H1 (cell line): Measurements from ENCODE around the gene MSANTD2.

Experiments
- CHD1 ChIP-seq: IDR thresholded peaks from 2 replicates; pipeline ENCODE4 v1.6.1; 2012; ENCODE audit warnings: low read depth, low read length, improper control_type of control experiment
- CTCF ChIP-seq, 3 experiments: IDR thresholded peaks; 1 replicate in 2 of 3; 2 replicates in 1 of 3; pipeline versions ENCODE4 v1.5.1 to v1.6.1; 2011; ENCODE audit warnings: low read length in 3 of 3, mild to moderate bottlenecking in 3 of 3, inconsistent platforms in 2 of 3, low read depth in 1 of 3, moderate library complexity in 1 of 3; ENCODE audit not compliant: insufficient read depth in 1 of 3; ENCODE audit errors: control extremely low read depth in 1 of 3
- EZH2 ChIP-seq: fragments of 200-600 bp; sonication (generic); IDR thresholded peaks from 2 replicates; pipeline ENCODE4 v1.7.1; 2012; ENCODE audit warnings: low read depth, mild to moderate bottlenecking, moderate library complexity, low read length, inconsistent platforms; ENCODE audit not compliant: severe bottlenecking
- MAFK ChIP-seq: IDR thresholded peaks from 2 replicates; pipeline ENCODE4 v1.6.1; 2012; ENCODE audit warnings: low read depth, mild to moderate bottlenecking, improper control_type of control experiment, low read length
- PHF8 ChIP-seq: fragments of 200-600 bp; sonication (generic); conservative IDR thresholded peaks from 2 replicates; pipeline ENCODE4 v1.7.1; 2012; ENCODE audit warnings: low read depth, mild to moderate bottlenecking, inconsistent platforms, low read length, moderate library complexity
- POLR2A ChIP-seq, 2 experiments: IDR thresholded peaks; 1 replicate in 1 of 2; 2 replicates in 1 of 2; pipeline ENCODE4 v1.6.1; 2011; ENCODE audit warnings: low read depth in 2 of 2, low read length in 2 of 2, mild to moderate bottlenecking in 2 of 2; ENCODE audit errors: control extremely low read depth in 1 of 2

- TF ChIP-seq CTCF (IDR thresholded peaks at IDR 0.05; ENCODE audit: control extremely low read depth in 1 of 3, insufficient read depth in 1 of 3, low read depth in 1 of 3, low read length in 3 of 3) (peak; percentile 39 to 73 (median 71); a peak in 3 of 4 replicates), POLR2A (IDR thresholded peaks at IDR 0.05; ENCODE audit: control extremely low read depth in 1 of 2, low read depth in 2 of 2, low read length in 2 of 2) (no peak), MAFK (no peak), CHD1 (no peak), EZH2 (no peak), PHF8 (no peak)
Observed at GRCh38 chr11:124746621-124747243, 53.5 kb downstream of the MSANTD2 start.
